Stimulated activated CD4-positive, alpha-beta T cell treated with anti-CD3 and anti-CD28 coated beads, Interleukin-1b, Interleukin-23, amount 100 ng/mL, for 48 hours (primary cell): Measurements from ENCODE around the gene MAP2K7.
"Not testable (repeated sequence)": the region's sequence is repeated elsewhere in the genome, so short reads cannot be mapped to it uniquely, and the experiment has no call there.

ENCODE experiments used
- DNase-seq: peaks from one replicate; pipeline ENCODE4 v3.0.0-alpha.2; 2020

Gene MAP2K7

GRCh38 chr19:7908742-7909461, 5.2 kb downstream of the MAP2K7 start:
- no peak for DNase-seq

- DNase-seq: no peak
Measured at GRCh38 chr19:7909471-7910067, 5.9 kb downstream of the MAP2K7 start.

GRCh38 chr19:7910321-7911161, 6.9 kb downstream of the MAP2K7 start:
- DNase-seq: no peak

- no peak for DNase-seq
Measured at GRCh38 chr19:7911508-7912143, 7.9 kb downstream of the MAP2K7 start.

GRCh38 chr19:7912144-7912696, 8.5 kb downstream of the MAP2K7 start:
- DNase-seq: no peak

- no peak for DNase-seq
Measured at GRCh38 chr19:7912697-7913564, 9.3 kb downstream of the MAP2K7 start.

GRCh38 chr19:7913652-7914051, 10.0 kb downstream of the MAP2K7 start:
- no peak for DNase-seq

- no peak for DNase-seq
Measured at GRCh38 chr19:7914099-7914498, 10.4 kb downstream of the MAP2K7 start.

GRCh38 chr19:7914598-7915045, 10.9 kb downstream of the MAP2K7 start, which contains the start of gene TGFBR3L:
TGFBR3L (plus strand) TSS chr19:7914830.
- DNase-seq: no peak

GRCh38 chr19:7915250-7916102, 11.8 kb downstream of the MAP2K7 start:
- DNase-seq: no peak

- peak; percentile 72 for DNase-seq
Measured at GRCh38 chr19:7916103-7916954, 12.7 kb downstream of the MAP2K7 start.

GRCh38 chr19:7916955-7917266, 13.2 kb downstream of the MAP2K7 start:
- DNase-seq: no peak

- DNase-seq: peak; percentile 59
Measured at GRCh38 chr19:7917267-7918061, 13.8 kb downstream of the MAP2K7 start.

GRCh38 chr19:7918062-7918614, 14.5 kb downstream of the MAP2K7 start:
- not testable (repeated sequence) for DNase-seq

GRCh38 chr19:7918615-7919421, 15.1 kb downstream of the MAP2K7 start:
- no peak for DNase-seq

GRCh38 chr19:7919610-7920518, 16.2 kb downstream of the MAP2K7 start, which contains the start of gene SNAPC2:
SNAPC2 (plus strand) TSS chr19:7920338; CDS start chr19:7920367, 29 bp downstream.
- peak; percentile 96 for DNase-seq
